Spleen (tissue), 11 donors: Measurements from ENCODE around the gene ARHGAP10. TPM values are rescaled to one million over a fixed set of nuclear protein-coding genes. Genes with fewer than 3 reads are reported as not detected.
"Not testable (repeated sequence)": the region's sequence is repeated elsewhere in the genome, so short reads cannot be mapped to it uniquely, and the experiment has no call there.

ENCODE experiments used
- DNase-seq: peaks from one replicate; pipeline ENCODE4 v3.0.0-alpha.2; 2020
- H3K27ac ChIP-seq, 8 donors: fragments of 200-600 bp; sonication (generic) in 7 of 8; 1 replicate in 4 of 8; 2 replicates in 4 of 8; pipeline versions ENCODE4 v1.5.0 to v1.8.0; 2016 to 2021; ENCODE audit warnings: inconsistent platforms in 4 of 8, mild to moderate bottlenecking in 4 of 8, moderate library complexity in 1 of 8
- H3K27me3 ChIP-seq, 7 donors: fragments of 200-600 bp; sonication (generic) in 6 of 7; replicated peaks in 1 of 7; 1 replicate in 4 of 7; 2 replicates in 3 of 7; pipeline versions ENCODE4 v1.5.0 to v1.8.0; 2016 to 2021; ENCODE audit warnings: inconsistent platforms in 3 of 7, mild to moderate bottlenecking in 1 of 7
- H3K36me3 ChIP-seq, 6 donors: fragments of 200-600 bp; sonication (generic) in 5 of 6; 1 replicate in 4 of 6; 2 replicates in 2 of 6; pipeline versions ENCODE4 v1.5.0 to v1.8.0; 2016 to 2021; ENCODE audit warnings: inconsistent platforms in 2 of 6
- H3K4me1 ChIP-seq, 6 donors: fragments of 200-600 bp; sonication (generic) in 5 of 6; 1 replicate in 3 of 6; 2 replicates in 3 of 6; pipeline versions ENCODE4 v1.5.0 to v1.8.0; 2016 to 2021; ENCODE audit warnings: inconsistent platforms in 3 of 6
- H3K4me3 ChIP-seq, 8 donors: fragments of 200-600 bp; sonication (generic) in 7 of 8; 1 replicate in 4 of 8; 2 replicates in 4 of 8; pipeline versions ENCODE4 v1.5.0 to v1.8.0; 2016 to 2021; ENCODE audit warnings: inconsistent platforms in 4 of 8, mild to moderate bottlenecking in 4 of 8, moderate library complexity in 2 of 8
- H3K9me3 ChIP-seq, 8 donors: fragments of 200-600 bp; sonication (generic) in 7 of 8; 1 replicate in 4 of 8; 2 replicates in 4 of 8; pipeline versions ENCODE4 v1.5.0 to v1.8.0; 2016 to 2021; ENCODE audit warnings: inconsistent platforms in 4 of 8
- POLR2A ChIP-seq, 3 donors: fragments of 450-650 bp; IDR thresholded peaks; one replicate each; pipeline ENCODE4 v1.5.1; 2017; ENCODE audit warnings: antibody characterized with exemption in 3 of 3, mild to moderate bottlenecking in 1 of 3
- POLR2AphosphoS5 ChIP-seq, 3 donors: sonication (generic); formaldehyde crosslinking; IDR thresholded peaks; one replicate each; pipeline ENCODE4 v1.5.1; 2017; ENCODE audit warnings: antibody characterized with exemption in 3 of 3
- WGBS, 5 donors: extraction: QIAGEN DNeasy Blood & Tissue Kit in 3 of 5; methylation state at CpG; one replicate each; pipeline versions ENCODE4 v1.1.5 to v1.1.7; 2013 to 2018; 5-methylcytosine and 5-hydroxymethylcytosine counted together
- intact Hi-C: fragments of 100-400 bp; cut with DNase I; formaldehyde crosslinking; loops from one replicate; pipeline ENCODE4 v1.15.0; 2023; ENCODE audit warnings: low total_unique reads
- polyA plus RNA-seq, 3 donors: library from polyadenylated mRNA; stranded (reverse); fragments of 200-250 nt; gene quantifications; one replicate each; pipeline ENCODE4 v1.2.1, GENCODE V29; 2013
- total RNA-seq, 7 donors: library from RNA; depleted of rRNA in 3 of 7; stranded (reverse); fragments of >200 nt in 3 of 7; fragmentation: NEBNext Ultra II Directional in 4 of 7; extraction: Animal tissue kit (Norgen Biotek cat#: 25700) in 4 of 7; gene quantifications; one replicate each; pipeline versions ENCODE4 v1.1.0 to v1.2.1, GENCODE V29; 2016 to 2021
- TF ChIP-seq, protein P1 (sequence below), 11 experiments: fragments of 200-600 bp in 7 of 11; fragments of 450-650 bp in 4 of 11; sonication (generic) in 4 of 11; IDR thresholded peaks in 8 of 11; conservative IDR thresholded peaks in 3 of 11; 1 replicate in 7 of 11; 2 replicates in 4 of 11; pipeline versions ENCODE4 v1.4.0 to v1.8.0; 2016 to 2021; ENCODE audit warnings: antibody characterized with exemption in 11 of 11, inconsistent platforms in 4 of 11, mild to moderate bottlenecking in 1 of 11
- donor health status: healthy with polysubstance abuse.
- donor health status: DM: no; HTN: no; CAD: no; lungs with moderate emphysema.
- donor health status: DM: no; HTN: no; CAD: no.
- donor health status: Bipolar disorder and iron deficiency.
- donor health status: healthy.
- donor health status: DM: no; HTN: no; CAD: no.
- donor health status: DM: yes; HTN: yes; CAD: no.

The ARHGAP10 gene
- total and polyA plus RNA-seq, 10 donors: 4.0 to 35.5 (median 13.3) TPM

DNA sequence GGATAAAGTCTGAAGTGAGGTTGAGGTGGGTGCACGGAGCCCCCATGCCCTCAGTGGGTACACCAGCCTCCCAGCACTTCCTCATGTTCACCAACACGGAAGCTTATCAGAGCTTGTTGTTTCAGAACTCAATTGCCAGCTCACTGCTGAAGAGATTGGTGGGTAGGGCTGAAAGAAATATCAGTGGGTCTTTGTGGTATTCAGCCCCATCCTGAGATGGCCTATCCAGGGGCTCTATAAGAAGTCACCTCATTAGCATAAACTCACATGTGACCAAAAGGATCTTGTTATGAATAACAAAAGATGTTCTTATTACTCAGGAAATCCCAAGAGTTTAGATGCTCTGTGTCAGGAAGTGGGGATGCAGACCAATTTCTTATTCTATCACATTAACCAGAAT is 177.3 kb downstream of the ARHGAP10 start:
- DNase-seq: no peak
- intact Hi-C loops: no loop called here
- H3K27me3 ChIP-seq: no peaks in the 10 kb centered on the region
- TF ChIP-seq POLR2AphosphoS5 (IDR thresholded peaks at IDR 0.05): no peak
- no peak for TF ChIP-seq POLR2A (IDR thresholded peaks at IDR 0.05)
- peaks cover 0 to 2% (median under 1%) of the 10 kb centered on the region in 8 donors for H3K9me3 ChIP-seq
- WGBS, 5 donors: 37 to 47% (median 39%) methylated on average over 2 of the region's 2 CpGs
- H3K27ac ChIP-seq: no peak overlapping the region
- no peak overlapping the region for H3K4me3 ChIP-seq
- peaks cover 0 to 25% (median 0%) of the 10 kb centered on the region in 6 donors for H3K36me3 ChIP-seq
- H3K4me1 ChIP-seq: no peaks in the 10 kb centered on the region

DNA sequence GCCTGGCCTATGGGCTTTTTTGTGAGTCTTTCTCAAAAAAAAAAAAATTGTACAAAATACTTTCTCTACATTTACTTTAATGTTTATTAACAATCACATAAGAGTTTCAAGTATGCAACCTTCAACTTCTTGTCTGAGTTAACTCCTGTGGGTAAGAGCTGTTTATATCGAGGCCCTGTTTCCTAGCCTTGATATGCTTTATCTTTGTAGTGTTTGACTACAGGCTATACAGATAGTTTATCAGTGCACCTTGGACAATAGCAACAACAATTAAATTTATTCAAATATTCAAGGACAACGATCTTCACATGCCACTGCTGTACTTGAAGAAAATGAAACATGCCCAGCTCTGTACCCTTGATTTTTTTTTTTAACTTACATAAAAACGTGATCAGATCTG is 178.4 kb downstream of the ARHGAP10 start:
- Histone ChIP-seq H3K27me3 (no peaks in the 10 kb centered on the region), H3K27ac (no peak overlapping the region), H3K4me3 (no peak overlapping the region), H3K36me3 (peaks cover 0 to 26% (median 0%) of the 10 kb centered on the region in 6 donors), H3K4me1 (no peaks in the 10 kb centered on the region), H3K9me3 (no peaks in the 10 kb centered on the region)
- DNase-seq: no peak
- TF ChIP-seq POLR2AphosphoS5 (IDR thresholded peaks at IDR 0.05) (no peak), POLR2A (IDR thresholded peaks at IDR 0.05) (no peak)
- TF ChIP-seq, protein P1, sequence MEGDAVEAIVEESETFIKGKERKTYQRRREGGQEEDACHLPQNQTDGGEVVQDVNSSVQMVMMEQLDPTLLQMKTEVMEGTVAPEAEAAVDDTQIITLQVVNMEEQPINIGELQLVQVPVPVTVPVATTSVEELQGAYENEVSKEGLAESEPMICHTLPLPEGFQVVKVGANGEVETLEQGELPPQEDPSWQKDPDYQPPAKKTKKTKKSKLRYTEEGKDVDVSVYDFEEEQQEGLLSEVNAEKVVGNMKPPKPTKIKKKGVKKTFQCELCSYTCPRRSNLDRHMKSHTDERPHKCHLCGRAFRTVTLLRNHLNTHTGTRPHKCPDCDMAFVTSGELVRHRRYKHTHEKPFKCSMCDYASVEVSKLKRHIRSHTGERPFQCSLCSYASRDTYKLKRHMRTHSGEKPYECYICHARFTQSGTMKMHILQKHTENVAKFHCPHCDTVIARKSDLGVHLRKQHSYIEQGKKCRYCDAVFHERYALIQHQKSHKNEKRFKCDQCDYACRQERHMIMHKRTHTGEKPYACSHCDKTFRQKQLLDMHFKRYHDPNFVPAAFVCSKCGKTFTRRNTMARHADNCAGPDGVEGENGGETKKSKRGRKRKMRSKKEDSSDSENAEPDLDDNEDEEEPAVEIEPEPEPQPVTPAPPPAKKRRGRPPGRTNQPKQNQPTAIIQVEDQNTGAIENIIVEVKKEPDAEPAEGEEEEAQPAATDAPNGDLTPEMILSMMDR (IDR thresholded peaks at IDR 0.05 in 8 of 11, conservative IDR thresholded peaks at IDR 0.05 in 3 of 11): no peak
- 71 to 87% (median 76%) methylated on average over 3 of the region's 3 CpGs for WGBS, 5 donors
- intact Hi-C loops: no loop called here

DNA sequence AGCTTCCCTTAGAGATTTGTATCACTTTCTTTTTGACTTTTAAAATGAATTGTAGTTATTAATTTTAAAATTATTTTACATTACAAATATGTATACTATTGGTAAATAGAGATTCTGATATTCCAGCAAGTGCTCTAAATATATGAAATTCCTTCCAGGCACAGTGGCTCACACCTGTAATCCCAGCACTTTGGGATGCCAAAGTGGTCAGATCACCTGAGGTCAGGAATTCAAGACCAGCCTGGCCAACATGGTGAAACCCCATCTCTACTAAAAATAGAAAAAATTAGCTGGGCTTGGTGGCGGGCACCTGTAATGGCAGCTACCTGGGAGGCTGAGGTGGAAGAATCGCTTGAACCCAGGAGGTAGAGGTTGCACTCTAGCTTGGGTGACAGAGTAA is 180.2 kb downstream of the ARHGAP10 start:
- DNase-seq, H3K27me3 ChIP-seq, H3K27ac ChIP-seq, H3K4me1 ChIP-seq, H3K4me3 ChIP-seq, H3K9me3 ChIP-seq, intact Hi-C loops: not testable (repeated sequence)
- H3K36me3 ChIP-seq: peaks cover 0 to 26% (median 0%) of the 10 kb centered on the region in 6 donors
- WGBS, 5 donors: 92 to 97% (median 93%) methylated on average over 2 of the region's 2 CpGs

DNA sequence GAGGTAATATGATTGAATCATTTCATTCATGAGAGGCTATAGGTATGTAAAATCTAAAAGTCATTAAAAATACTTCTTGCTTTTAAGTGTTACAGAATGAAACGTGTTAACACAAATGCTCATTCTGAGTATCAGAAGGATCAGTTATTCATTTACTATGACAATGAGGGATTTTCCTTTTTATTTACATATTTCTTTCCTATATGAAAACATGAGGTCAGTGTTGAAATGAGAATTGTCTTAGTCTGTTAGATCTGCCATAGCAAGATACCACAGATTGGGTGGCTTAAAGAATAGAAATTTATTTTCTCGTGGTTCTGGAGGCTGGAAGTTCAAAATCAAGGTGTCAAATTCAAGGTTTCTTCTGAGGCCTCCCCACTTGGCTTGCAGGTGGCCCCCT is 181.2 kb downstream of the ARHGAP10 start:
- Histone ChIP-seq H3K9me3 (no peaks in the 10 kb centered on the region), H3K36me3 (peaks cover 0 to 26% (median 0%) of the 10 kb centered on the region in 6 donors), H3K27me3 (no peaks in the 10 kb centered on the region), H3K27ac (no peak overlapping the region), H3K4me3 (no peak overlapping the region), H3K4me1 (no peaks in the 10 kb centered on the region)
- TF ChIP-seq, protein P1 (IDR thresholded peaks at IDR 0.05 in 8 of 11, conservative IDR thresholded peaks at IDR 0.05 in 3 of 11): no peak
- TF ChIP-seq POLR2AphosphoS5 (IDR thresholded peaks at IDR 0.05) (no peak), POLR2A (IDR thresholded peaks at IDR 0.05) (no peak)
- no peak for DNase-seq
- intact Hi-C loops: no loop called here
- 78 to 93% (median 82%) methylated on average over 2 of the region's 2 CpGs for WGBS, 5 donors

DNA sequence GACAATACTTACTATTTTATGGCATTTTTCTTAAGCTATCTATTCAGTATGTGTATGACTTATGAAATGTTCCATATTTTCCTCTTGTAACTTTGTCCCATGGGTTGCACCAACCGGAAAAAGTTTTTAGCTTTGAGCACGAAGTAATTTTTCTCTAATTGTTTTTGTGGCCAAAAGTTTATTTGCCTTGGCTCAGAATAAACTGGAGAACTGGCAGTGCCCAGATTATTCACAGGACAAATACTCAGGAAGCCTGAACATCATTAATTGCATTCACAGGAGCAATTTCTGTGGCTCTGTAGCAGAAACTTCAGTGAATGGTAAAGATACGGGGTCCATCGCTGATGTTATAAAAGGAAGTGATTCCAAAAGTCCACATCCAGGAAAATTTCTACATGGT is 184.5 kb downstream of the ARHGAP10 start:
- H3K27me3 ChIP-seq: no peaks in the 10 kb centered on the region
- intact Hi-C loops: no loop called here
- WGBS, 5 donors: 79 to 94% (median 90%) methylated on average over 4 of the region's 4 CpGs

More for the DNA sequence above, 184.5 kb downstream of the ARHGAP10 start:
- DNase-seq: no peak
- peaks cover 0 to 17% (median 0%) of the 10 kb centered on the region in 6 donors for H3K36me3 ChIP-seq
- H3K27ac ChIP-seq: no peak overlapping the region
- H3K4me3 ChIP-seq: no peak overlapping the region
- H3K4me1 ChIP-seq: no peaks in the 10 kb centered on the region
- H3K9me3 ChIP-seq: no peaks in the 10 kb centered on the region
- TF ChIP-seq, protein P1 (IDR thresholded peaks at IDR 0.05 in 8 of 11, conservative IDR thresholded peaks at IDR 0.05 in 3 of 11): no peak
- TF ChIP-seq POLR2A (IDR thresholded peaks at IDR 0.05): no peak
- TF ChIP-seq POLR2AphosphoS5 (IDR thresholded peaks at IDR 0.05): no peak
